Measurements from ENCODE around the gene FAM13B. TPM values are rescaled to one million over a fixed set of nuclear protein-coding genes. Genes with fewer than 3 reads are reported as not detected.

Gene FAM13B
- total and polyA plus RNA-seq, 9 donors = 16.4 to 25.8 (median 20.0) TPM

DNA sequence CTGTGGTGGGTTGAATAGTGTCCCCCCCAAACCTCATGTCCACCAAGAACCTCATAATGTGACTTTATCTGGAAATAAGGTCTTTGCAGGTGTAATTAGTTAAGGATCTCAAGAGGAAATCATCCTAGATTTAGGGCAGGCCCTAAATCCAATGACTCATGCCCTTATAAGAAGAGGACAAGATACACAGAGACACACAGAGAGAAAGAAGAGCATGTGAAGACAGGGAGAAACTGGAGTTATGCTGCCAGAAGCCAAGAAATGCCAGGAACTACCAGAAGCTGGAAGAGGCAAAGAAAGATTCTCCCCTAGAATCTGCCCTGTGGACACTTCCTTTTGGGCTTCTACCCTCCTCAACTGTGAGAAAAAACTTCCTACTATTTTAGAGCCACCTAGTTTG is 8.8 kb downstream of the FAM13B start:
- no peak for DNase-seq
- no peak overlapping the region for H3K4me3 ChIP-seq (ENCODE audit: low read length)
- no peaks in the 10 kb centered on the region for H3K27me3 ChIP-seq (ENCODE audit: control insufficient read depth, insufficient read depth, low read length)
- no peaks in the 10 kb centered on the region for H3K36me3 ChIP-seq (ENCODE audit: control insufficient read depth, insufficient read depth, low read length)
- no peaks in the 10 kb centered on the region for H3K4me1 ChIP-seq (ENCODE audit: control insufficient read depth, insufficient read depth, low read length)
- no peaks in the 10 kb centered on the region for H3K9me3 ChIP-seq (replicated peaks; ENCODE audit: control insufficient read depth, low read depth, low read length)
- H3K27ac ChIP-seq (ENCODE audit: low read length) = no peak overlapping the region

DNA sequence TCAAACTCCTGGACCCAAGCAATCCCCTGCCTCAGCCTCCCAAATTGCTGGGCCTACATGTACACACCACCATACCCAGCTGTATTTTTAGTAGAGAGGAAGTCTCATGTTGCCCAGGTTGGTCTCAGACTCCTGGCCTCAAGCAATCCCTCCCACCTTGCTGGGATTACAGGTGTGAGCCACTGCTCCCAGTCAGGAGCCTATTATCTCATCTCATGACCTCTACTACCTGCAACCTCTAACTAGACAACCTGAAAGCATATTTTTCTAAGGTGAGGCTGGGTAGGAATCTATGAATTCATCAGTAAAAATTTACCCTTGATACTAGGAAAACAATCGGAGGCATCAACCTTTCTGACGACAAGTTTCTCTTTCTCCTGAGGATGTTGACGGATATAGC is 10.0 kb downstream of the FAM13B start:
- Histone ChIP-seq H3K27me3 (ENCODE audit: control insufficient read depth, insufficient read depth, low read length) (no peaks in the 10 kb centered on the region), H3K36me3 (ENCODE audit: control insufficient read depth, insufficient read depth, low read length) (peaks cover 3% of the 10 kb centered on the region), H3K4me3 (ENCODE audit: low read length) (no peak overlapping the region), H3K9me3 (replicated peaks; ENCODE audit: control insufficient read depth, low read depth, low read length) (no peaks in the 10 kb centered on the region), H3K27ac (ENCODE audit: low read length) (no peak overlapping the region), H3K4me1 (ENCODE audit: control insufficient read depth, insufficient read depth, low read length) (no peaks in the 10 kb centered on the region)
- no peak for DNase-seq
- WGBS (ENCODE audit: insufficient coverage) = no CpG with 5 or more reads among the region's 3 CpGs

DNA sequence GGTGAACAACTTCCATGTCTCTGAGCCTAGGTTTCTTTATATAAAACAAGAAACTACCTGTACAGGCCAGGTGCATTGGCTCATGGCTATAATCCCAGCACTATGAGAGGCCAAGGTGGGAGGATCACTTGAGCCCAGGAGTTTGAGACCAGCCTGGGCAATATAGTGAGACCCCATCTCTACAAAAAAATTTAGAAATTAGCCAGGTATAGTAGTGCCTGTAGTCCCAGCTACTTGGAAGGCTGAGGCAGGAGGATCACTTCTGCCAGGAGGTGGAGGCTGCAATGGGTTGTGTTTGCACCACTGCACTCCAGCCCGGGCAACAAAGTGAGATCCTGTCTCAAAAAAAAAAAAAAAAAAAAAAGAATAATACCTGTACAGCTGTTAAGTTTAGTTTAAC is 11.1 kb downstream of the FAM13B start:
- no CpG with 5 or more reads among the region's 1 CpG for WGBS (ENCODE audit: insufficient coverage)
- peaks cover 5% of the 10 kb centered on the region for H3K36me3 ChIP-seq (ENCODE audit: control insufficient read depth, insufficient read depth, low read length)

DNA sequence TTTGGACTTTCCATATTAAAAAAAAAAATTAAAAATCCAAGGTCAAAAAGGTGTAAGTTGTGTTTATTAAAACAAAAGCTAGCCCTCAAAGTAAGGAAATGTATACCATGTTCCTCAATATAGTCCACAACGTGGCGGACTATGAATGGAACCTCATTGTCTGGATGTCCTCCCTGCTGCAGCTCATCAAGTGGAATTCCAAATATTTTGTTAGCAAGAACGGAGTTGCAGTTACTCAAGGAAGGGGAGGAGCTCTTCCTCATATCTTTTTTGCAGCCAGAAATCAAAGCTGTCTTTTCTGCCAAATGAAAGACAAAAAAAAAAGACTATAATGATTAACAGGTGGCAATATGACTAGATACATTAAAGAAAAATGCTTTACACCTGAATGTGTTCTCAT is 14.0 kb downstream of the FAM13B start:
- Histone ChIP-seq H3K4me1 (ENCODE audit: control insufficient read depth, insufficient read depth, low read length) (no peaks in the 10 kb centered on the region), H3K36me3 (ENCODE audit: control insufficient read depth, insufficient read depth, low read length) (peaks cover 12% of the 10 kb centered on the region), H3K9me3 (replicated peaks; ENCODE audit: control insufficient read depth, low read depth, low read length) (no peaks in the 10 kb centered on the region), H3K4me3 (ENCODE audit: low read length) (no peak overlapping the region), H3K27me3 (ENCODE audit: control insufficient read depth, insufficient read depth, low read length) (no peaks in the 10 kb centered on the region), H3K27ac (ENCODE audit: low read length) (no peak overlapping the region)
- DNase-seq = no peak
- WGBS (ENCODE audit: insufficient coverage) = no CpG with 5 or more reads among the region's 3 CpGs

More for the DNA sequence above, 11.1 kb downstream of the FAM13B start:
- Histone ChIP-seq H3K9me3 (replicated peaks; ENCODE audit: control insufficient read depth, low read depth, low read length) (no peaks in the 10 kb centered on the region), H3K27ac (ENCODE audit: low read length) (no peak overlapping the region), H3K27me3 (ENCODE audit: control insufficient read depth, insufficient read depth, low read length) (no peaks in the 10 kb centered on the region), H3K4me3 (ENCODE audit: low read length) (no peak overlapping the region), H3K4me1 (ENCODE audit: control insufficient read depth, insufficient read depth, low read length) (no peaks in the 10 kb centered on the region)
- DNase-seq = no peak

DNA sequence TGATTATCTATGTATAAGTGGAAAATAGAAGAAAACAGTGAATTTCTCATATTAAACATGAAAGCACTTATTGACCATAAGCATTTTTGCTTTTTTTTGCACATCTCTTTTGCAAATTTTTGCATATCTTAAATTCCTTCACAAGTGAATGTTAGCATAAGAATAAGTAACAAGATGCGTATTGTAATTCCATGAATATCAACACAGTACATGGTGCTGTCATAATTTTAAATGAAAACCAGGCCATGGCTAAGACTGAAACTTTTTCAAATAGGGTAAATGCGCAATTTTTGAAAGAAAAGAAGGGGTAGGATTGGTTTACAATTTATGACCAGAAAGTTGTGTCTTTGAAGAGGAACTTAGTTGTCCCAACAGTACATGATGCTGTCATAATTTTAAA is 17.0 kb downstream of the FAM13B start:
- H3K4me1 ChIP-seq (ENCODE audit: control insufficient read depth, insufficient read depth, low read length) = no peaks in the 10 kb centered on the region
- WGBS (ENCODE audit: insufficient coverage) = no CpG with 5 or more reads among the region's 2 CpGs
- H3K27ac ChIP-seq (ENCODE audit: low read length) = no peak overlapping the region
- H3K27me3 ChIP-seq (ENCODE audit: control insufficient read depth, insufficient read depth, low read length) = no peaks in the 10 kb centered on the region
- no peak overlapping the region for H3K4me3 ChIP-seq (ENCODE audit: low read length)
- no peaks in the 10 kb centered on the region for H3K9me3 ChIP-seq (replicated peaks; ENCODE audit: control insufficient read depth, low read depth, low read length)
- H3K36me3 ChIP-seq (ENCODE audit: control insufficient read depth, insufficient read depth, low read length) = peaks cover 13% of the 10 kb centered on the region
- DNase-seq = no peak

DNA sequence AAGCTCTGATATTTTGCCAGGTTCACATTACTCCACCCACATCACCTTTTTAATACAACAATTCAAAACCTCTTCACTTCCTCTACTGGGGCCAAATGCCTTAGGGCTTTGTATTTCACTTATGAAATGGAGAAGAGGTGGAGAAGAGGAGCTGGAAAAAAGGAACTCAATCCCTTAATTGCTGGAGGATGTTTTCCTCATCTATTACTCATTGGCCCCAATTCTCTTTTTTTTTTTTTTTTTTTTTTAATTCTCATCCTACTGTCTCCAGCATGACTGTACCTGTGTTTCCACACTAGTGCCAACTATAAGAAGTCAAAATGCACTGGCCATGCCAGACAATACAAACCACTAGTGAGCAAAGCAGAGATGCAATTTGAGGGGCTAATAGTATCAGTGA is 20.9 kb downstream of the FAM13B start:
- Histone ChIP-seq H3K4me3 (ENCODE audit: low read length) (no peak overlapping the region), H3K9me3 (replicated peaks; ENCODE audit: control insufficient read depth, low read depth, low read length) (no peaks in the 10 kb centered on the region), H3K27me3 (ENCODE audit: control insufficient read depth, insufficient read depth, low read length) (no peaks in the 10 kb centered on the region), H3K36me3 (ENCODE audit: control insufficient read depth, insufficient read depth, low read length) (peaks cover 18% of the 10 kb centered on the region), H3K27ac (ENCODE audit: low read length) (no peak overlapping the region), H3K4me1 (ENCODE audit: control insufficient read depth, insufficient read depth, low read length) (no peaks in the 10 kb centered on the region)
- no peak for DNase-seq

DNA sequence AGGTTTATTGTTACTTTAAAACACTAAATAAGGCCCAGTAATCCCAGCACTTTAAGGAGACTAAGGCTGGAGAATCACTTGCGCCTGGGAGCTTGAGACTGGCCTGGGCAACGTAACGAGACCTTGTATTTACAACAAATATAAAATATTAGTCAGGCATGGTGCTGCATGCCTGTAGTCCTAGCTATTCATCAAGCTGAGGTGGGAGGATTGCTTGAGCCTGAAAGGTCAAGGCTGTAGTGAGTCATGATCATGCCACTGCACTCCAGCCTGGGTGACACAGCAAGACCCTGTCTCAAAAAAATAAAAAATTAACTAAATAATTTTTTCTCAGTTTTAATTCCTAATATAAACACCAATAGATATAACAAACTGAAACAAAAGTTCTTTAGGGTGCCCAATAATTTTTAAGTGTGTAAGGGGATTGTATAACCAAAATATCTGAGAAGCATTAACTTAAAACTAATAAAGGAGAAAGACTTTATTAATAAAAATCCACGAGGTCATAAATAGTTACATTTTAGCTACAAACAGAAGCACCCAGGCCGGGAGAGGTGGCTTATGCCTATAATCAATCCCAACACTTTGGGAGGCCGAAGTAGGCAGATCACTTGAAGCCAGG is 32.7 kb downstream of the FAM13B start:
- H3K4me1 ChIP-seq (ENCODE audit: control insufficient read depth, insufficient read depth, low read length) = no peaks in the 10 kb centered on the region
- WGBS (ENCODE audit: insufficient coverage) = no CpG with 5 or more reads among the region's 6 CpGs
- no peak for DNase-seq
- no peaks in the 10 kb centered on the region for H3K9me3 ChIP-seq (replicated peaks; ENCODE audit: control insufficient read depth, low read depth, low read length)
- peaks cover 19% of the 10 kb centered on the region for H3K36me3 ChIP-seq (ENCODE audit: control insufficient read depth, insufficient read depth, low read length)
- no peak overlapping the region for H3K4me3 ChIP-seq (ENCODE audit: low read length)
- H3K27me3 ChIP-seq (ENCODE audit: control insufficient read depth, insufficient read depth, low read length) = no peaks in the 10 kb centered on the region
- no peak overlapping the region for H3K27ac ChIP-seq (ENCODE audit: low read length)

DNA sequence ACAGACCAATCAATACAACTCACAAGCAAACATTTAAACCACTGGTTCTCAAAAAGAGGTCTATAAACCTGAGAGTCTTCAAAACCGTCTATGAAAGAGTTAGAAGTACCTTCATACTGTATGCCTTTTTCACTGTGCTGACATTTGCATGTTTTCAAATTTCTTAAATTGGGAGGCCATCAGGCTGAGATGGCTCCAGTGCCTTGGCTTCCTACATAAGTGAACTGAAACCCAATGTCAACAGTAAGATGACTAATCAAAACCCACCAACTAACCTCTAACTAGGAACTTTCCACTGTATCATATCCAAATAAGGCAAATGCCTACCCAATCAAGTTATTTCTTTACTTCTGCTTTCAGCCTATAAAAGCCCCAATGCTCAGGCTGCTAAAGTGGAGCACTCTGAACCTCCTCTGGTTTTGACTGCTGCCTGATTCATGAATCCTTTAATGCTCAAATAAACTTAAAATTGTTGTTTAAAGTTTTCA is 35.1 kb downstream of the FAM13B start:
- WGBS (ENCODE audit: insufficient coverage) = no CpG with 5 or more reads among the region's 1 CpG
- Histone ChIP-seq H3K27me3 (ENCODE audit: control insufficient read depth, insufficient read depth, low read length) (no peaks in the 10 kb centered on the region), H3K36me3 (ENCODE audit: control insufficient read depth, insufficient read depth, low read length) (peaks cover 9% of the 10 kb centered on the region), H3K9me3 (replicated peaks; ENCODE audit: control insufficient read depth, low read depth, low read length) (no peaks in the 10 kb centered on the region), H3K4me1 (ENCODE audit: control insufficient read depth, insufficient read depth, low read length) (no peaks in the 10 kb centered on the region), H3K27ac (ENCODE audit: low read length) (no peak overlapping the region), H3K4me3 (ENCODE audit: low read length) (no peak overlapping the region)
- no peak for DNase-seq

DNA sequence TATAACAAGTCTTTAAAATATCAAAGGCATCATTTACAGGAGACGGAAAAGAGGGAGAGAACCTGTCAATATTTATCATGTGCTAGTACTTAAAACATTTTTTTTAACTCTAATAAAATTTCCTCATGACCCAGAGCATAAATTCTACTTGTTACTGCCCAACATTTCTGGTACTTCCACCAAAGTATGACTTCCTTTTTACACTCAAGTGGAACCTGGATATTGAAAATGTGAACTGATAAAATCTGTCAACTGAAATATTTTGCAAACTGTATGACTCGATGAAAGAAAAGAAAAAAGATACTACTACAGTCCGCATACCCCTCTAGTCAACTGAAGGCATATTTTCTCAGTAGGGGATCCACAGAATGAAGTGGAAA is 37.1 kb downstream of the FAM13B start:
- Histone ChIP-seq H3K9me3 (replicated peaks; ENCODE audit: control insufficient read depth, low read depth, low read length) (no peaks in the 10 kb centered on the region), H3K36me3 (ENCODE audit: control insufficient read depth, insufficient read depth, low read length) (peaks cover 9% of the 10 kb centered on the region), H3K27ac (ENCODE audit: low read length) (no peak overlapping the region), H3K27me3 (ENCODE audit: control insufficient read depth, insufficient read depth, low read length) (no peaks in the 10 kb centered on the region), H3K4me3 (ENCODE audit: low read length) (no peak overlapping the region), H3K4me1 (ENCODE audit: control insufficient read depth, insufficient read depth, low read length) (no peaks in the 10 kb centered on the region)
- DNase-seq = no peak
- WGBS (ENCODE audit: insufficient coverage) = no CpG with 5 or more reads among the region's 3 CpGs

DNA sequence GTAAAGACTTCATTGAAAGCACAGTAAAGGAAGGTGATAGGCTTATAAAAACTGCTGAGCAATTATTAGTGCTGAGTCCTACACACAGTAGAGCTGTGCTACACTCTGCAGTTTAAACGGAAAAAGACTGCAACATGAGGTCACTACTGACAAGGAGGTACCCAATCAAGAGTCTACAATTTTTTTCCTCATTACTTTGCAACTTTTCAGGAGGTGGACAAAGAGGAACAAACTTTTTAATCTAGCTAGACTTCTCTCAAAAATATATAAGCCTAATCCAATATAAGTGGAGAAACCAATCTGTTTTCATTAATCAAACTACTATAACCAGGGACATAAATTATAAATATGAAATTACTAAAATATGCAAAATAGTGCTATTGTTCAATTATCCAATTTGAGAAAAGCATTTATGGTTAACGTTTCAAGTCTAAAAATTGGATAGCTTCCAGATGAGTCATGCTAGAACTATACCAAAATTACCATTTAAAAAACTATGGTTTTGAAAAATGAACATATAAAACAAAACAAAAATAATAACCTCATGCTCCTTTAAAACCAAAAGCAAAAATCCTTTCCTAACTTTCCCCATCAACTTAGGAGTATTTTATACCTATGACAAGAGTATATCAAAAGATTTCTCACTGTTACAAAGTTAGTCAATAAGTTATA is 37.7 kb downstream of the FAM13B start:
- H3K27me3 ChIP-seq (ENCODE audit: control insufficient read depth, insufficient read depth, low read length) = no peaks in the 10 kb centered on the region
- WGBS (ENCODE audit: insufficient coverage) = no CpG with 5 or more reads among the region's 2 CpGs
- no peaks in the 10 kb centered on the region for H3K9me3 ChIP-seq (replicated peaks; ENCODE audit: control insufficient read depth, low read depth, low read length)
- DNase-seq = peak; percentile 62
- H3K36me3 ChIP-seq (ENCODE audit: control insufficient read depth, insufficient read depth, low read length) = peaks cover 9% of the 10 kb centered on the region
- H3K4me3 ChIP-seq (ENCODE audit: low read length) = no peak overlapping the region
- H3K27ac ChIP-seq (ENCODE audit: low read length) = no peak overlapping the region
- H3K4me1 ChIP-seq (ENCODE audit: control insufficient read depth, insufficient read depth, low read length) = no peaks in the 10 kb centered on the region

DNA sequence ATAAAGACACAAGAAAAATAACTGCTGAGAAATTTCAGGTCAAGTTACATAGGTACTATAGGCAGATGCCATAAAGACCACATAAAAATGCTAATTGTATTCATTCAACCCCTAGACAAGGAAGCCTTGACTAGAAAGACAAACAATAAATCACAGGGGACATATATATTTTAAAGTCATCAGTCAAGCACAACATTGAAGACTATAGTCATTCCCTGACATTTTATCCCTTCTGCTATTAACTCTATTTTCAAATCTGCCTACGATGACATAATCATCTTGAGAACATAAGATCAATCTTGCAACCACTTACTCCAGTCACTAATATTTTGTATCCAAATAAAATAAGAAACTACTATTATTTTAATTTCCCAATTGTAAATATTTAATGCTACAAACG is 38.3 kb downstream of the FAM13B start:
- H3K36me3 ChIP-seq (ENCODE audit: control insufficient read depth, insufficient read depth, low read length) = peaks cover 7% of the 10 kb centered on the region
- DNase-seq = no peak
- H3K27ac ChIP-seq (ENCODE audit: low read length) = no peak overlapping the region
- no peaks in the 10 kb centered on the region for H3K4me1 ChIP-seq (ENCODE audit: control insufficient read depth, insufficient read depth, low read length)
- no peak overlapping the region for H3K4me3 ChIP-seq (ENCODE audit: low read length)
- no peaks in the 10 kb centered on the region for H3K27me3 ChIP-seq (ENCODE audit: control insufficient read depth, insufficient read depth, low read length)
- H3K9me3 ChIP-seq (replicated peaks; ENCODE audit: control insufficient read depth, low read depth, low read length) = no peaks in the 10 kb centered on the region
- no CpG with 5 or more reads among the region's 2 CpGs for WGBS (ENCODE audit: insufficient coverage)

All from muscle of leg (tissue), 11 donors.